K562 (cell line): ENCODE results near the gene FUCA1. TPM values are rescaled to one million over a fixed set of nuclear protein-coding genes. Genes with fewer than 3 reads are reported as not detected.

Source experiments
- ATAC-seq: fragments of 200-7000 bp; cut with Tn5 transposase; 3 replicates; pipeline ENCODE4 v1.9.1; 2020; ENCODE audit warnings: moderate library complexity
- BruUV-seq: library from RNA; stranded (reverse); fragments of 400-500 nt; replicated peaks from 2 replicates; lab custom pipeline; 2021; lab: Mats Ljungman, UMichigan
- CTCF ChIA-PET: fragments of 300-600 bp; formaldehyde crosslinking; extraction: SDS; loops from one replicate; lab custom pipeline; 2021; ENCODE audit warnings: low intra/inter-chr PET ratio; lab: Yijun Ruan, JAX
- POLR2A ChIA-PET: fragments of 300-600, 350-650 bp; sonication (Branson Sonifier 250); formaldehyde crosslinking; extraction: SDS; loops from one replicate; lab custom pipeline; 2021; ENCODE audit warnings: antibody characterized with exemption, inconsistent platforms; lab: Yijun Ruan, JAX
- DNase-seq, 4 experiments: peaks; one replicate each; pipeline versions ENCODE4 v3.0.0 to v3.0.0-alpha.2; 2011 to 2018; ENCODE audit warnings: low spot score in 3 of 4, mixed read lengths in 3 of 4; ENCODE audit errors: extremely low read depth in 1 of 4
- FAIRE-seq: peaks from 2 replicates; lab custom pipeline; 2011; peaks lifted over from hg19 to GRCh38; lab: Jason Lieb, UNC
- H2AFZ ChIP-seq: 2 replicates; pipeline ENCODE4 v1.6.0; 2011; ENCODE audit warnings: low read depth, low read length, control low read depth, inconsistent platforms
- H3K27ac ChIP-seq: fragments of 200-600 bp; 3 replicates; pipeline ENCODE4 v1.8.0; 2011; ENCODE audit warnings: low read depth, mild to moderate bottlenecking, control low read depth, inconsistent platforms, low read length, moderate library complexity, mixed read lengths; ENCODE audit errors: extremely low read depth
- H3K27me3 ChIP-seq, 2 experiments: fragments of 300-600 bp in 1 of 2; 2 replicates in 1 of 2; 3 replicates in 1 of 2; pipeline versions ENCODE4 v1.6.0 to v1.8.0; 2011; ENCODE audit warnings: inconsistent platforms in 2 of 2, low read length in 2 of 2, mild to moderate bottlenecking in 1 of 2, mixed read lengths in 1 of 2, moderate library complexity in 1 of 2; ENCODE audit not compliant: control insufficient read depth in 2 of 2, insufficient read depth in 2 of 2
- H3K36me3 ChIP-seq: fragments of 300-600 bp; 3 replicates; pipeline ENCODE4 v1.8.0; 2011; ENCODE audit warnings: mild to moderate bottlenecking, low read length, inconsistent platforms; ENCODE audit not compliant: control insufficient read depth, insufficient read depth
- H3K4me1 ChIP-seq, 2 experiments: fragments of 200-600 bp in 1 of 2; replicated peaks in 1 of 2; 2 replicates in 1 of 2; 3 replicates in 1 of 2; pipeline versions ENCODE4 v1.5.1 to v1.8.0; 2011; ENCODE audit warnings: inconsistent platforms in 2 of 2, low read length in 2 of 2, mild to moderate bottlenecking in 1 of 2, mixed read lengths in 1 of 2, moderate library complexity in 1 of 2; ENCODE audit not compliant: control insufficient read depth in 2 of 2, insufficient read depth in 2 of 2
- H3K4me2 ChIP-seq: 2 replicates; pipeline ENCODE4 v1.6.1; 2011; ENCODE audit warnings: low read length, control low read depth, inconsistent platforms, mixed read lengths; ENCODE audit not compliant: insufficient read depth
- H3K4me3 ChIP-seq: fragments of 200-600 bp; sonication (generic), shearing (Covaris generic); 2 replicates; pipeline ENCODE4 v1.5.1; 2016; ENCODE audit warnings: control low read depth, inconsistent platforms
- H3K79me2 ChIP-seq: fragments of 200-600 bp; 3 replicates; pipeline ENCODE4 v1.8.0; 2011; ENCODE audit warnings: low read length, inconsistent platforms; ENCODE audit not compliant: control insufficient read depth, insufficient read depth
- H3K9ac ChIP-seq, 2 experiments: 2 replicates each; pipeline versions ENCODE4 v1.6.0 to v1.6.1; 2011; ENCODE audit warnings: low read depth in 2 of 2, low read length in 2 of 2, control low read depth in 1 of 2, inconsistent platforms in 1 of 2, mild to moderate bottlenecking in 1 of 2, mixed read lengths in 1 of 2; ENCODE audit not compliant: insufficient read depth in 1 of 2
- H3K9me1 ChIP-seq: one replicate; pipeline ENCODE4 v1.6.0; 2011; ENCODE audit warnings: inconsistent platforms, mild to moderate bottlenecking, low read length, moderate library complexity; ENCODE audit not compliant: control insufficient read depth, insufficient read depth
- H3K9me3 ChIP-seq: replicated peaks from 2 replicates; pipeline ENCODE4 v1.5.1; 2011; ENCODE audit warnings: low read depth, low read length, inconsistent platforms; ENCODE audit not compliant: control insufficient read depth, insufficient read depth
- H4K20me1 ChIP-seq: replicated peaks from 2 replicates; pipeline ENCODE4 v1.6.1; 2011; ENCODE audit warnings: low read length, inconsistent platforms, mixed read lengths; ENCODE audit not compliant: control insufficient read depth, insufficient read depth
- CHCHD3 ChIP-seq: fragments of 250-450 bp; sonication (Bioruptor Pico); IDR thresholded peaks from 2 replicates; pipeline ENCODE4 v2.1.2; 2022; ENCODE audit warnings: mild to moderate bottlenecking
- FOXA3 ChIP-seq, 2 experiments: fragments of 450-650 bp in 1 of 2; sonication (generic) in 1 of 2; formaldehyde crosslinking; IDR thresholded peaks in 1 of 2; conservative IDR thresholded peaks in 1 of 2; 2 replicates each; pipeline versions ENCODE4 v1.4.0 to v1.8.0; 2020 to 2022; ENCODE audit warnings: mild to moderate bottlenecking in 2 of 2, missing genetic modification reagents in 1 of 2
- HDAC3 ChIP-seq: fragments of 450-650 bp; IDR thresholded peaks from 2 replicates; pipeline ENCODE4 v1.6.1; 2018; ENCODE audit warnings: borderline replicate concordance, mild to moderate bottlenecking, moderate library complexity; ENCODE audit not compliant: partially characterized antibody
- HEY1 ChIP-seq: fragments of 250-450 bp; sonication (Bioruptor Pico); IDR thresholded peaks from 2 replicates; pipeline ENCODE4 v1.5.0; 2020; ENCODE audit warnings: mild to moderate bottlenecking, moderate library complexity, borderline replicate concordance
- KDM5B ChIP-seq: fragments of 200-600 bp; sonication (generic); IDR thresholded peaks from 2 replicates; pipeline ENCODE4 v1.6.1; 2012; ENCODE audit warnings: low read depth, mild to moderate bottlenecking, moderate library complexity, low read length, control low read depth, inconsistent platforms; ENCODE audit not compliant: insufficient replicate concordance
- LCOR ChIP-seq: sonication (generic); formaldehyde crosslinking; IDR thresholded peaks from 2 replicates; pipeline ENCODE4 v1.8.0; 2022; ENCODE audit warnings: mild to moderate bottlenecking, missing genetic modification reagents
- PHTF2 ChIP-seq: fragments of 250-450 bp; sonication (Bioruptor Pico); IDR thresholded peaks from 2 replicates; pipeline ENCODE4 v1.5.0; 2021; ENCODE audit warnings: mild to moderate bottlenecking
- POLR2G ChIP-seq: fragments of 200-400 bp; formaldehyde crosslinking; IDR thresholded peaks from 2 replicates; pipeline ENCODE4 v1.6.1; 2017; ENCODE audit warnings: low read depth, mild to moderate bottlenecking, antibody characterized with exemption, low read length, moderate library complexity
- SMAD1 ChIP-seq: fragments of 150-350 bp; IDR thresholded peaks from 2 replicates; pipeline ENCODE4 v1.6.1; 2014; ENCODE audit warnings: low read length, low read depth; ENCODE audit not compliant: partially characterized antibody
- TAF1 ChIP-seq: IDR thresholded peaks from 2 replicates; pipeline ENCODE4 v1.6.1; 2011; ENCODE audit warnings: mild to moderate bottlenecking, low read length, moderate library complexity; ENCODE audit not compliant: insufficient read depth, control insufficient read depth, severe bottlenecking; ENCODE audit errors: extremely low read depth
- TAF9B ChIP-seq: fragments of 450-650 bp; IDR thresholded peaks from 2 replicates; pipeline ENCODE4 v1.6.1; 2018; ENCODE audit warnings: mild to moderate bottlenecking; ENCODE audit not compliant: partially characterized antibody
- TCFL5 ChIP-seq: fragments of 250-450 bp; sonication (Bioruptor Pico); conservative IDR thresholded peaks from 2 replicates; pipeline ENCODE4 v1.6.1; 2021; ENCODE audit warnings: mild to moderate bottlenecking, moderate library complexity, matching md5 sums
- YY1 ChIP-seq, 3 experiments: IDR thresholded peaks; 2 replicates each; pipeline ENCODE4 v1.6.1; 2011; ENCODE audit warnings: low read length in 2 of 3, mild to moderate bottlenecking in 2 of 3, moderate library complexity in 2 of 3, borderline replicate concordance in 1 of 3, control low read depth in 1 of 3, low read depth in 1 of 3; ENCODE audit not compliant: insufficient read depth in 3 of 3, insufficient replicate concordance in 2 of 3, control insufficient read depth in 1 of 3, insufficient read length in 1 of 3; ENCODE audit errors: extremely low read depth in 1 of 3
- ZNF165 ChIP-seq: fragments of 250-450 bp; sonication (Bioruptor Pico); IDR thresholded peaks from 2 replicates; pipeline ENCODE4 v1.4.0; 2020; ENCODE audit warnings: borderline replicate concordance
- ZNF324 ChIP-seq: fragments of 250-450 bp; sonication (Bioruptor Pico); IDR thresholded peaks from 2 replicates; pipeline ENCODE4 v1.4.0; 2020; ENCODE audit warnings: mild to moderate bottlenecking
- ZNF431 ChIP-seq: sonication (generic); formaldehyde crosslinking; IDR thresholded peaks from 2 replicates; pipeline ENCODE4 v1.8.0; 2022; ENCODE audit warnings: mild to moderate bottlenecking, missing genetic modification reagents
- ZNF444 ChIP-seq: fragments of 250-450 bp; sonication (Bioruptor Pico); IDR thresholded peaks from 2 replicates; pipeline ENCODE4 v1.4.0; 2020; ENCODE audit warnings: mild to moderate bottlenecking, moderate library complexity
- WGBS: fragments of 100-300 bp; shearing (Covaris generic); methylation state at CpG from one replicate; pipeline ENCODE4 v1.1.6; 2016; ENCODE audit warnings: low coverage, mixed read lengths; ENCODE audit not compliant: insufficient coverage; ENCODE audit errors: missing lambda C conversion rate; 5-methylcytosine and 5-hydroxymethylcytosine counted together
- in situ Hi-C: fragments of 300-500 bp; cut with MboI; formaldehyde crosslinking; loops from 4 replicates; pipeline ENCODE4 v1.15.0; 2018; ENCODE audit warnings: inconsistent platforms, mixed read lengths
- intact Hi-C: fragments of 100-400 bp; cut with micrococcal nuclease; formaldehyde crosslinking; loops from 2 replicates; pipeline ENCODE4 v1.14.2; 2022
- polyA plus RNA-seq, 8 experiments: library from polyadenylated mRNA; depleted of rRNA in 4 of 8; stranded (reverse) in 5 of 8; unstranded in 3 of 8; fragments of >200 nt; fragmentation: Nextera tagmentation in 2 of 8; fragmentation: Illumina TruSeq in 1 of 8; extraction: Ambion mirVana in 2 of 8; extraction: Trizol in 1 of 8; gene quantifications; 2 replicates each; pipeline versions ENCODE4 v1.2.1 to v1.2.3, GENCODE V29; 2011 to 2014; ENCODE audit warnings: inconsistent platforms in 1 of 8, missing spikeins in 1 of 8
- total RNA-seq, 7 experiments: library from RNA; depleted of rRNA in 6 of 7; stranded (reverse); fragments of >200 nt in 6 of 7; fragmentation: Illumina TruSeq in 2 of 7; extraction: Trizol in 2 of 7; gene quantifications; 2 replicates each; pipeline versions ENCODE4 v1.2.1 to v1.2.3, GENCODE V29; 2011 to 2021; ENCODE audit warnings: low replicate concordance in 1 of 7
- TF ChIP-seq, protein P1 (sequence below): fragments of 250-450 bp; sonication (Bioruptor Pico); IDR thresholded peaks from 2 replicates; pipeline ENCODE4 v1.5.0; 2021
- TF ChIP-seq, protein P2 (sequence below), 2 experiments: fragments of 450-650 bp; IDR thresholded peaks; 2 replicates each; pipeline ENCODE4 v1.6.1; 2018; ENCODE audit warnings: mild to moderate bottlenecking in 2 of 2, low read depth in 1 of 2; ENCODE audit not compliant: partially characterized antibody in 2 of 2

The FUCA1 gene
- total and polyA plus RNA-seq, 9 of the 15 experiments (the other 6 are each of a cell fraction or from before 2014, with no cell fraction given), result 7.0 to 20.5 (median 13.5) TPM

- no peak overlapping the region for H3K4me2 ChIP-seq
- no peak for DNase-seq
- H4K20me1 ChIP-seq, result no peaks in the 10 kb centered on the region
- peaks cover 18 to 22% of the 10 kb centered on the region in 2 experiments for H3K27me3 ChIP-seq
- no peaks in the 10 kb centered on the region for H3K9me3 ChIP-seq
- WGBS, result 8% methylated on average over 5 of the region's 5 CpGs
- H3K27ac ChIP-seq, result no peak overlapping the region
- H3K4me3 ChIP-seq, result no peak overlapping the region
- no peak overlapping the region for H3K9ac ChIP-seq
- ChIA-PET POLR2A (no interaction called here), CTCF (no interaction called here)
- H3K36me3 ChIP-seq, result no peaks in the 10 kb centered on the region
- BruUV-seq, result no TSS peak
- no peak for ATAC-seq
- H3K9me1 ChIP-seq, result no peaks in the 10 kb centered on the region
- no peaks in the 10 kb centered on the region for H3K4me1 ChIP-seq
- no peak overlapping the region for H2AFZ ChIP-seq
- in situ Hi-C loops (no loop called here), intact Hi-C loops (no loop called here)
- no peaks in the 10 kb centered on the region for H3K79me2 ChIP-seq
- no peak for FAIRE-seq
- no peak for TF ChIP-seq ZNF165
- TF ChIP-seq LCOR, result no peak
- TF ChIP-seq TCFL5, result no peak
- TF ChIP-seq TAF9B, result no peak
- no peak for TF ChIP-seq HDAC3
- TF ChIP-seq, protein P1, sequence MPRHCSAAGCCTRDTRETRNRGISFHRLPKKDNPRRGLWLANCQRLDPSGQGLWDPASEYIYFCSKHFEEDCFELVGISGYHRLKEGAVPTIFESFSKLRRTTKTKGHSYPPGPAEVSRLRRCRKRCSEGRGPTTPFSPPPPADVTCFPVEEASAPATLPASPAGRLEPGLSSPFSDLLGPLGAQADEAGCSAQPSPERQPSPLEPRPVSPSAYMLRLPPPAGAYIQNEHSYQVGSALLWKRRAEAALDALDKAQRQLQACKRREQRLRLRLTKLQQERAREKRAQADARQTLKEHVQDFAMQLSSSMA (CRISPR knock-in tag), result no peak
- no peak for TF ChIP-seq HEY1 (CRISPR knock-in tag)
- no peak for TF ChIP-seq KDM5B
- TF ChIP-seq, protein P2, sequence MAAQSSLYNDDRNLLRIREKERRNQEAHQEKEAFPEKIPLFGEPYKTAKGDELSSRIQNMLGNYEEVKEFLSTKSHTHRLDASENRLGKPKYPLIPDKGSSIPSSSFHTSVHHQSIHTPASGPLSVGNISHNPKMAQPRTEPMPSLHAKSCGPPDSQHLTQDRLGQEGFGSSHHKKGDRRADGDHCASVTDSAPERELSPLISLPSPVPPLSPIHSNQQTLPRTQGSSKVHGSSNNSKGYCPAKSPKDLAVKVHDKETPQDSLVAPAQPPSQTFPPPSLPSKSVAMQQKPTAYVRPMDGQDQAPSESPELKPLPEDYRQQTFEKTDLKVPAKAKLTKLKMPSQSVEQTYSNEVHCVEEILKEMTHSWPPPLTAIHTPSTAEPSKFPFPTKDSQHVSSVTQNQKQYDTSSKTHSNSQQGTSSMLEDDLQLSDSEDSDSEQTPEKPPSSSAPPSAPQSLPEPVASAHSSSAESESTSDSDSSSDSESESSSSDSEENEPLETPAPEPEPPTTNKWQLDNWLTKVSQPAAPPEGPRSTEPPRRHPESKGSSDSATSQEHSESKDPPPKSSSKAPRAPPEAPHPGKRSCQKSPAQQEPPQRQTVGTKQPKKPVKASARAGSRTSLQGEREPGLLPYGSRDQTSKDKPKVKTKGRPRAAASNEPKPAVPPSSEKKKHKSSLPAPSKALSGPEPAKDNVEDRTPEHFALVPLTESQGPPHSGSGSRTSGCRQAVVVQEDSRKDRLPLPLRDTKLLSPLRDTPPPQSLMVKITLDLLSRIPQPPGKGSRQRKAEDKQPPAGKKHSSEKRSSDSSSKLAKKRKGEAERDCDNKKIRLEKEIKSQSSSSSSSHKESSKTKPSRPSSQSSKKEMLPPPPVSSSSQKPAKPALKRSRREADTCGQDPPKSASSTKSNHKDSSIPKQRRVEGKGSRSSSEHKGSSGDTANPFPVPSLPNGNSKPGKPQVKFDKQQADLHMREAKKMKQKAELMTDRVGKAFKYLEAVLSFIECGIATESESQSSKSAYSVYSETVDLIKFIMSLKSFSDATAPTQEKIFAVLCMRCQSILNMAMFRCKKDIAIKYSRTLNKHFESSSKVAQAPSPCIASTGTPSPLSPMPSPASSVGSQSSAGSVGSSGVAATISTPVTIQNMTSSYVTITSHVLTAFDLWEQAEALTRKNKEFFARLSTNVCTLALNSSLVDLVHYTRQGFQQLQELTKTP (IDR thresholded peaks at IDR 0.05; ENCODE audit: low read depth in 1 of 2, partially characterized antibody in 2 of 2), result no peak
- no peak for TF ChIP-seq SMAD1
- no peak for TF ChIP-seq ZNF324
- no peak for TF ChIP-seq POLR2G
- TF ChIP-seq FOXA3 (CRISPR knock-in tag; conservative IDR thresholded peaks at IDR 0.05 in 1 of 2, IDR thresholded peaks at IDR 0.05 in 1 of 2), result no peak
- no peak for TF ChIP-seq ZNF431
- TF ChIP-seq ZNF444 (CRISPR knock-in tag), result no peak
- TF ChIP-seq CHCHD3 (CRISPR knock-in tag), result no peak
- no peak for TF ChIP-seq TAF1
- no peak for TF ChIP-seq YY1 (IDR thresholded peaks at IDR 0.05; ENCODE audit: borderline replicate concordance in 1 of 3, control insufficient read depth in 1 of 3, extremely low read depth in 1 of 3, insufficient read depth in 3 of 3, insufficient read length in 1 of 3, insufficient replicate concordance in 2 of 3, low read depth in 1 of 3, low read length in 2 of 3)
- TF ChIP-seq PHTF2 (CRISPR knock-in tag), result no peak
Observed at GRCh38 chr1:23889074-23889473, 21.0 kb upstream of the FUCA1 start.
